ENCODE data around the gene RIPOR3.
"Not testable (repeated sequence)": the region's sequence is repeated elsewhere in the genome, so short reads cannot be mapped to it uniquely, and the experiment has no call there.

The RIPOR3 gene

GRCh38 chr20:50611128-50611810 lies 80.1 kb downstream of the RIPOR3 start:
- Mint-ChIP-seq H3K27me3 (peaks cover 4% of the 10 kb centered on the region), H3K4me1 (ENCODE audit: low read depth) (no peaks in the 10 kb centered on the region), H3K27ac (no peak overlapping the region), H3K4me3 (no peak overlapping the region), H3K9me3 (no peaks in the 10 kb centered on the region), H3K36me3 (ENCODE audit: low read depth) (no peaks in the 10 kb centered on the region)
- DNase-seq, result no peak

- H3K9me3 Mint-ChIP-seq, result no peaks in the 10 kb centered on the region
- H3K4me1 Mint-ChIP-seq (ENCODE audit: low read depth), result no peaks in the 10 kb centered on the region
- H3K27me3 Mint-ChIP-seq, result peaks cover 4% of the 10 kb centered on the region
- no peaks in the 10 kb centered on the region for H3K36me3 Mint-ChIP-seq (ENCODE audit: low read depth)
- H3K27ac Mint-ChIP-seq, result no peak overlapping the region
- DNase-seq, result no peak
- H3K4me3 Mint-ChIP-seq, result no peak overlapping the region
Observed at GRCh38 chr20:50610212-50610718, 81.1 kb downstream of the RIPOR3 start.

- DNase-seq, result no peak
- Mint-ChIP-seq H3K9me3 (no peaks in the 10 kb centered on the region), H3K4me1 (ENCODE audit: low read depth) (no peaks in the 10 kb centered on the region), H3K4me3 (no peak overlapping the region), H3K27me3 (peaks cover 6% of the 10 kb centered on the region), H3K27ac (no peak overlapping the region), H3K36me3 (ENCODE audit: low read depth) (no peaks in the 10 kb centered on the region)
Observed at GRCh38 chr20:50609438-50609989, 81.8 kb downstream of the RIPOR3 start.

- H3K36me3 Mint-ChIP-seq (ENCODE audit: low read depth), result no peaks in the 10 kb centered on the region
- no peak overlapping the region for H3K27ac Mint-ChIP-seq
- DNase-seq, result no peak
- peaks cover 12% of the 10 kb centered on the region for H3K27me3 Mint-ChIP-seq
- H3K4me3 Mint-ChIP-seq, result no peak overlapping the region
- no peaks in the 10 kb centered on the region for H3K4me1 Mint-ChIP-seq (ENCODE audit: low read depth)
- H3K9me3 Mint-ChIP-seq, result no peaks in the 10 kb centered on the region
Observed at GRCh38 chr20:50608750-50609104, 82.6 kb downstream of the RIPOR3 start.

- Mint-ChIP-seq H3K27ac (no peak overlapping the region), H3K27me3 (peaks cover 13% of the 10 kb centered on the region), H3K4me1 (ENCODE audit: low read depth) (no peaks in the 10 kb centered on the region), H3K36me3 (ENCODE audit: low read depth) (no peaks in the 10 kb centered on the region), H3K4me3 (no peak overlapping the region), H3K9me3 (no peaks in the 10 kb centered on the region)
- no peak for DNase-seq
Observed at GRCh38 chr20:50607850-50608749, 83.2 kb downstream of the RIPOR3 start.

GRCh38 chr20:50607436-50607835 lies 83.9 kb downstream of the RIPOR3 start:
- Mint-ChIP-seq H3K27ac (no peak overlapping the region), H3K27me3 (peaks cover 18% of the 10 kb centered on the region), H3K36me3 (ENCODE audit: low read depth) (no peaks in the 10 kb centered on the region), H3K9me3 (no peaks in the 10 kb centered on the region), H3K4me3 (no peak overlapping the region), H3K4me1 (ENCODE audit: low read depth) (no peaks in the 10 kb centered on the region)
- no peak for DNase-seq

GRCh38 chr20:50605136-50605535 lies 86.2 kb downstream of the RIPOR3 start:
- H3K4me1 Mint-ChIP-seq (ENCODE audit: low read depth), result no peaks in the 10 kb centered on the region
- H3K27me3 Mint-ChIP-seq, result peaks cover 18% of the 10 kb centered on the region
- DNase-seq, result no peak
- H3K36me3 Mint-ChIP-seq (ENCODE audit: low read depth), result no peaks in the 10 kb centered on the region
- H3K9me3 Mint-ChIP-seq, result no peaks in the 10 kb centered on the region
- no peak overlapping the region for H3K4me3 Mint-ChIP-seq
- H3K27ac Mint-ChIP-seq, result no peak overlapping the region

- Mint-ChIP-seq H3K36me3 (ENCODE audit: low read depth) (no peaks in the 10 kb centered on the region), H3K27me3 (peaks cover 18% of the 10 kb centered on the region), H3K9me3 (no peaks in the 10 kb centered on the region)
Observed at GRCh38 chr20:50604451-50604850, 86.9 kb downstream of the RIPOR3 start.

GRCh38 chr20:50602432-50603088 lies 88.8 kb downstream of the RIPOR3 start:
- Mint-ChIP-seq H3K4me1 (ENCODE audit: low read depth) (no peaks in the 10 kb centered on the region), H3K36me3 (ENCODE audit: low read depth) (no peaks in the 10 kb centered on the region), H3K27me3 (peaks cover 18% of the 10 kb centered on the region), H3K4me3 (no peak overlapping the region), H3K9me3 (no peaks in the 10 kb centered on the region), H3K27ac (no peak overlapping the region)
- no peak for DNase-seq

More at GRCh38 chr20:50604451-50604850, 86.9 kb downstream of the RIPOR3 start:
- Mint-ChIP-seq H3K4me1 (ENCODE audit: low read depth) (no peaks in the 10 kb centered on the region), H3K27ac (no peak overlapping the region), H3K4me3 (no peak overlapping the region)
- DNase-seq, result no peak

GRCh38 chr20:50601511-50602431 lies 89.6 kb downstream of the RIPOR3 start:
- Mint-ChIP-seq H3K36me3 (ENCODE audit: low read depth) (no peaks in the 10 kb centered on the region), H3K27ac (no peak overlapping the region), H3K4me3 (no peak overlapping the region), H3K4me1 (ENCODE audit: low read depth) (no peaks in the 10 kb centered on the region), H3K9me3 (no peaks in the 10 kb centered on the region), H3K27me3 (peaks cover 14% of the 10 kb centered on the region)
- DNase-seq, result no peak

GRCh38 chr20:50600281-50600895 lies 91.0 kb downstream of the RIPOR3 start:
- Mint-ChIP-seq H3K27ac (no peak overlapping the region), H3K4me1 (ENCODE audit: low read depth) (peaks cover 2% of the 10 kb centered on the region), H3K27me3 (peaks cover 14% of the 10 kb centered on the region), H3K36me3 (ENCODE audit: low read depth) (no peaks in the 10 kb centered on the region), H3K9me3 (no peaks in the 10 kb centered on the region), H3K4me3 (no peak overlapping the region)
- no peak for DNase-seq

- not testable (repeated sequence) for DNase-seq; H3K36me3 Mint-ChIP-seq (ENCODE audit: low read depth); H3K4me1 Mint-ChIP-seq (ENCODE audit: low read depth); H3K4me3 Mint-ChIP-seq; H3K9me3 Mint-ChIP-seq; H3K27ac Mint-ChIP-seq; H3K27me3 Mint-ChIP-seq
Observed at GRCh38 chr20:50598768-50599167, 92.6 kb downstream of the RIPOR3 start.

GRCh38 chr20:50598074-50598473 lies 93.3 kb downstream of the RIPOR3 start:
- Mint-ChIP-seq H3K4me1 (ENCODE audit: low read depth) (peaks cover 4% of the 10 kb centered on the region), H3K27ac (peak overlapping the region; percentile 71), H3K9me3 (no peaks in the 10 kb centered on the region), H3K4me3 (no peak overlapping the region), H3K36me3 (ENCODE audit: low read depth) (no peaks in the 10 kb centered on the region), H3K27me3 (peaks cover 5% of the 10 kb centered on the region)
- no peak for DNase-seq

All from activated T-cell treated with anti-CD3 and anti-CD28 coated beads, Interleukin-2, amount 50 U/mL, for 24 hours (primary cell).